Gastroesophageal sphincter (tissue), 3 donors: Measurements from ENCODE around the gene LRP11.

Experiments used
- EP300 ChIP-seq: sonication (generic); formaldehyde crosslinking; IDR thresholded peaks from one replicate; pipeline ENCODE4 v1.6.1; 2017; ENCODE audit warnings: antibody characterized with exemption, mild to moderate bottlenecking
- POLR2A ChIP-seq, 2 donors: fragments of 450-650 bp; IDR thresholded peaks; one replicate each; pipeline ENCODE4 v1.6.1; 2017; ENCODE audit warnings: antibody characterized with exemption in 2 of 2, mild to moderate bottlenecking in 2 of 2, moderate library complexity in 1 of 2
- POLR2AphosphoS5 ChIP-seq: sonication (generic); formaldehyde crosslinking; IDR thresholded peaks from one replicate; pipeline ENCODE4 v1.6.1; 2017; ENCODE audit warnings: antibody characterized with exemption
- TF ChIP-seq, protein P1 (sequence below), 4 experiments: fragments of 200-600 bp in 2 of 4; fragments of 450-650 bp in 2 of 4; sonication (generic) in 1 of 4; IDR thresholded peaks; one replicate each; pipeline ENCODE4 v1.5.1; 2017 to 2019; ENCODE audit warnings: antibody characterized with exemption in 4 of 4, mild to moderate bottlenecking in 2 of 4, moderate library complexity in 2 of 4

DNA sequence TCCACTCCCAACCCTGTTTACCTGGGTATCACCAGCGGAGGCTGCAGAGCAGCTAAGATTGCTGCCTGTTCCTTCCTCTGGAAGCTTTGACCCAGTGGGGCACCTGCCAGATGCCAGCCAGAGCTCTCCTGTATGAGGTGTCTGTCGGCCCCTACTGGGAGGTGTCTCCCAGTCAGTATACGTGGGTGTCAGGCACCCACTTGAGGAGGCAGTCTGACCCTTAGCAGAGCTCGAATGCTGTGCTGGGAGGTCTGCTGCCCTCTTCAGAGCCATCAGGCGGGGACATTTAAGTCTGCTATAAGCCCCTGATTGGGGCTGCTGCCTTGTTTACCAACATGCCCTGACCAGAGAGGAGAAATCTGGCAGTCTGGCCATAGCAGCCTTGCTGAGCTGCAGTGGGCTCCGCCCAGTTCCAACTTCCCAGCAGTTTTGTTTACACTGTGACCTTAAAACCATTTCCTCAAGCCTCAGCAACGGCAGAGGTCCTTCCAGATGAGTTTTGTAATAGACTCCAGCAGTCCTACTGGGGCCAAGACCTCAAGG is 31.0 kb upstream of the LRP11 start:
- TF ChIP-seq, protein P1, sequence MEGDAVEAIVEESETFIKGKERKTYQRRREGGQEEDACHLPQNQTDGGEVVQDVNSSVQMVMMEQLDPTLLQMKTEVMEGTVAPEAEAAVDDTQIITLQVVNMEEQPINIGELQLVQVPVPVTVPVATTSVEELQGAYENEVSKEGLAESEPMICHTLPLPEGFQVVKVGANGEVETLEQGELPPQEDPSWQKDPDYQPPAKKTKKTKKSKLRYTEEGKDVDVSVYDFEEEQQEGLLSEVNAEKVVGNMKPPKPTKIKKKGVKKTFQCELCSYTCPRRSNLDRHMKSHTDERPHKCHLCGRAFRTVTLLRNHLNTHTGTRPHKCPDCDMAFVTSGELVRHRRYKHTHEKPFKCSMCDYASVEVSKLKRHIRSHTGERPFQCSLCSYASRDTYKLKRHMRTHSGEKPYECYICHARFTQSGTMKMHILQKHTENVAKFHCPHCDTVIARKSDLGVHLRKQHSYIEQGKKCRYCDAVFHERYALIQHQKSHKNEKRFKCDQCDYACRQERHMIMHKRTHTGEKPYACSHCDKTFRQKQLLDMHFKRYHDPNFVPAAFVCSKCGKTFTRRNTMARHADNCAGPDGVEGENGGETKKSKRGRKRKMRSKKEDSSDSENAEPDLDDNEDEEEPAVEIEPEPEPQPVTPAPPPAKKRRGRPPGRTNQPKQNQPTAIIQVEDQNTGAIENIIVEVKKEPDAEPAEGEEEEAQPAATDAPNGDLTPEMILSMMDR (IDR thresholded peaks at IDR 0.05): peak in 1 of 4 experiments; percentile 6
- TF ChIP-seq EP300 (no peak), POLR2A (IDR thresholded peaks at IDR 0.05) (no peak), POLR2AphosphoS5 (peak; percentile 87)
